Type B pancreatic cell (in vitro differentiated cells): ENCODE results near the gene CYBA. TPM values are rescaled to one million over a fixed set of nuclear protein-coding genes. Genes with fewer than 3 reads are reported as not detected.

ENCODE experiments used
- DNase-seq: peaks from one replicate; pipeline ENCODE4 v3.0.0; 2021; ENCODE audit warnings: mixed read lengths; ENCODE audit not compliant: unreplicated experiment; ENCODE audit errors: extremely low spot score
- H3K27ac Mint-ChIP-seq: 2 replicates; pipeline ENCODE4 v1.8.0; 2021; ENCODE audit warnings: mild to moderate bottlenecking, mixed read lengths
- H3K27me3 Mint-ChIP-seq: 2 replicates; pipeline ENCODE4 v1.8.0; 2021; ENCODE audit warnings: mixed read lengths
- H3K36me3 Mint-ChIP-seq: 2 replicates; pipeline ENCODE4 v1.8.0; 2021; ENCODE audit warnings: mixed read lengths
- H3K4me1 Mint-ChIP-seq: one replicate; pipeline ENCODE4 v1.8.0; 2021; ENCODE audit warnings: mixed read lengths; ENCODE audit not compliant: unreplicated experiment
- H3K4me3 Mint-ChIP-seq: 2 replicates; pipeline ENCODE4 v1.8.0; 2021; ENCODE audit warnings: mild to moderate bottlenecking, mixed read lengths
- H3K9me3 Mint-ChIP-seq: 2 replicates; pipeline ENCODE4 v1.8.0; 2021; ENCODE audit warnings: mixed read lengths
- CTCF ChIP-seq: fragments of 200-600 bp; sonication (generic); conservative IDR thresholded peaks from 2 replicates; pipeline ENCODE4 v1.5.0; 2021; ENCODE audit warnings: antibody characterized with exemption, mild to moderate bottlenecking
- total RNA-seq: library from RNA; stranded (reverse); gene quantifications from 2 replicates; pipeline ENCODE4 v1.2.1, GENCODE V29; 2021; ENCODE audit warnings: low replicate concordance

CYBA gene
- total RNA-seq, 1 donor from 2014 or later, result 120 TPM

GRCh38 chr16:88618182-88618955, 32.5 kb downstream of the CYBA start:
- no peak for TF ChIP-seq CTCF
- H3K4me1 Mint-ChIP-seq, result peaks cover 20% of the 10 kb centered on the region
- no peak for DNase-seq
- no peaks in the 10 kb centered on the region for H3K27me3 Mint-ChIP-seq
- no peaks in the 10 kb centered on the region for H3K9me3 Mint-ChIP-seq
- peaks cover 4% of the 10 kb centered on the region for H3K36me3 Mint-ChIP-seq
- no peak overlapping the region for H3K27ac Mint-ChIP-seq
- no peak overlapping the region for H3K4me3 Mint-ChIP-seq

DNA sequence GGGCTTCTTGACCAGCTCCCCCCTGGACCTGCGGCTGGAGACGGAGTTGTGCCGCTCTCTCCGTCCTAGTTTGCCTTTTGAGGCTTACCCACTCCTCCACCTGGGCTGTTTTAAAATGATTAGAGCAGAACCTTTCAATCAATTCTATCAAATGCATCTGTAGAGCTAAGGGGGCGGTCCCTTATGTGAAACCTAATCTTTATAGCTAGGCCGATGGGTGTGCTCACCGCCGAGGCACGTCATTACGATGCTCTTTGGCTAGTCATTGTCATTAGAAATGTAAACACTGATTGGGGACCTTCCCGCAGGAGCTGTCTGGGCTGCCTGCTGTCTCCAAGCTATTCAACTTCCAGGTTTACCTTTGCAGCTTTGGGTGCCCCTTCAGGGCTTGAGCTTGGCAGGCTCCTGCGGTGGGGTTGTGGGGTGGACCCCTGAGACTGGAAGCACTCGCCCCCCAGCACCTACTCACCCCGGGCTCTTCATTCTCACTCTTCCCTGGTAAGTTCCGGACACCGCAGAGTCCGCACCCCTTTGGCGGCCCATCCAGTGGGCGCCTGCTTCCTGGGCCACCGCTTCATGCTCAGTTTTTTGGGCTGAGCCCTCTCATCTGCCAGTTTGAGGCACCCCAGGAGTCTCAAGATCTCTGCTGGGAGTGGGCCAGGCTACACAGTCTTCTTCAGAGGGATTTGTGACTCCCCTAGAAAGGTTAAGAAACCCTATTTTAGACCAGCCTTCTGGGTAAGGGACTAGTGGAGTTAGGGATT, 33.4 kb downstream of the CYBA start:
- no peak for TF ChIP-seq CTCF
- Mint-ChIP-seq H3K4me3 (no peak overlapping the region), H3K27me3 (no peaks in the 10 kb centered on the region), H3K4me1 (peaks cover 20% of the 10 kb centered on the region), H3K9me3 (no peaks in the 10 kb centered on the region), H3K36me3 (peaks cover 8% of the 10 kb centered on the region), H3K27ac (peak overlapping the region; percentile 16)
- no peak for DNase-seq

DNA sequence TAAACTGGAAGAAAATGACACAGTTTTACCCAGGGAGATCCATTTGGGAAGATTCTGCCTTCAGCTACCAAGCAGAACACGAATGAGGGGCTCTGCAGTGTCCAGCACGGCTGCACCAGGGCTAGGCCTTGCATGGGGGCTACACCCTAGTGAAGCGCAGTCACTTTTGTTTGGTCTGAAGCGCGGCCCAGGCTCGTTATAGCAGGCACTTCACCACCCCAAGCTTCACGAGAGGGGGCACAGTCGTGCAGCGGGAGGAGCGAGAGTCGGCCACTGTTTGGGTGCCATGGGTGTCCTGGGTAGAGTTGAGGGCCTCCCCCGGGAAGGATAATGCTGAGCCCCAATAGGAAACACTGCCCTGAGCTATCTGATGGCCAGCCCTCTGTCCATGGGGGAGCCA, 34.1 kb downstream of the CYBA start:
- no peak for TF ChIP-seq CTCF
- Mint-ChIP-seq H3K27ac (peak overlapping the region; percentile 18), H3K9me3 (no peaks in the 10 kb centered on the region), H3K27me3 (no peaks in the 10 kb centered on the region), H3K4me1 (peaks cover 20% of the 10 kb centered on the region), H3K36me3 (peaks cover 8% of the 10 kb centered on the region), H3K4me3 (no peak overlapping the region)
- DNase-seq, result no peak

GRCh38 chr16:88616320-88616719, 34.5 kb downstream of the CYBA start:
- DNase-seq, result no peak

More at GRCh38 chr16:88616320-88616719, 34.5 kb downstream of the CYBA start:
- no peak overlapping the region for H3K4me3 Mint-ChIP-seq
- H3K4me1 Mint-ChIP-seq, result peaks cover 20% of the 10 kb centered on the region
- no peak for TF ChIP-seq CTCF
- no peaks in the 10 kb centered on the region for H3K9me3 Mint-ChIP-seq
- H3K27me3 Mint-ChIP-seq, result no peaks in the 10 kb centered on the region
- H3K36me3 Mint-ChIP-seq, result peaks cover 8% of the 10 kb centered on the region
- H3K27ac Mint-ChIP-seq, result peak overlapping the region; percentile 18
